Activated CD4-positive, alpha-beta memory T cell treated with anti-CD3 and anti-CD28 coated beads for 36 hours (primary cell): ENCODE data around the gene CEP41. TPM values are rescaled to one million over a fixed set of nuclear protein-coding genes. Genes with fewer than 3 reads are reported as not detected.

Experiments used
- CTCF ChIA-PET: fragments of 350-600 bp; sonication (Branson Sonifier 250); formaldehyde crosslinking; loops from one replicate; lab custom pipeline; 2021; ENCODE audit warnings: antibody characterized with exemption, inconsistent platforms; lab: Charles Lee
- POLR2A ChIA-PET: fragments of 350-600 bp; sonication (Branson Sonifier 250); formaldehyde crosslinking; loops from one replicate; lab custom pipeline; 2021; ENCODE audit warnings: antibody characterized with exemption; lab: Charles Lee
- DNase-seq: peaks from one replicate; pipeline ENCODE4 v3.0.0-alpha.2; 2020
- H3K27ac Mint-ChIP-seq: one replicate; pipeline ENCODE4 v1.8.0; 2021; ENCODE audit warnings: mixed read lengths
- H3K27me3 Mint-ChIP-seq: one replicate; pipeline ENCODE4 v1.8.0; 2021; ENCODE audit warnings: mixed read lengths
- H3K36me3 Mint-ChIP-seq: one replicate; pipeline ENCODE4 v1.8.0; 2021; ENCODE audit warnings: mixed read lengths
- H3K4me1 Mint-ChIP-seq: one replicate; pipeline ENCODE4 v1.8.0; 2021; ENCODE audit warnings: low read depth, mixed read lengths
- H3K4me3 Mint-ChIP-seq: one replicate; pipeline ENCODE4 v1.8.0; 2021; ENCODE audit warnings: mild to moderate bottlenecking, mixed read lengths
- H3K9me3 Mint-ChIP-seq: one replicate; pipeline ENCODE4 v1.8.0; 2021; ENCODE audit warnings: mixed read lengths
- intact Hi-C: fragments of 100-400 bp; cut with micrococcal nuclease; formaldehyde crosslinking; loops from one replicate; pipeline ENCODE4 v1.15.1; 2023
- total RNA-seq, 2 experiments: library from RNA; stranded (reverse); gene quantifications; one replicate each; pipeline ENCODE4 v1.2.3, GENCODE V29; 2021

CEP41 gene
- total RNA-seq, 2 experiments from 2014 or later: 14.0 to 16.4 TPM

GRCh38 chr7:130372402-130373165 is 68.2 kb downstream of the CEP41 start:
- Mint-ChIP-seq H3K4me3 (no peak overlapping the region), H3K36me3 (peaks cover 4% of the 10 kb centered on the region), H3K27ac (no peak overlapping the region), H3K27me3 (no peaks in the 10 kb centered on the region), H3K9me3 (peaks cover 15% of the 10 kb centered on the region), H3K4me1 (peaks cover 3% of the 10 kb centered on the region)
- ChIA-PET POLR2A (no interaction called here), CTCF (interaction anchor here (0.7 kb wide), 1 partner anchor 627 kb away, joined by 3 read pairs; no protein-coding TSS in a partner anchor)
- DNase-seq: no peak
- intact Hi-C loops: no loop called here

- Mint-ChIP-seq H3K4me1 (peaks cover 9% of the 10 kb centered on the region), H3K4me3 (no peak overlapping the region), H3K27me3 (no peaks in the 10 kb centered on the region), H3K36me3 (no peaks in the 10 kb centered on the region), H3K9me3 (peaks cover 4% of the 10 kb centered on the region), H3K27ac (no peak overlapping the region)
- ChIA-PET POLR2A (interaction anchor here (0.8 kb wide), 1 partner anchor 48 kb away, joined by 3 read pairs; no protein-coding TSS in a partner anchor), CTCF (interaction anchor here (0.9 kb wide), 1 partner anchor 12 kb away, joined by 3 read pairs; no protein-coding TSS in a partner anchor)
- intact Hi-C loops: no loop called here
- no peak for DNase-seq
These were observed 69.8 kb downstream of the CEP41 start for GRCh38 chr7:130371046-130371445.

GRCh38 chr7:130369831-130370550 is 70.8 kb downstream of the CEP41 start:
- Mint-ChIP-seq H3K4me3 (no peak overlapping the region), H3K4me1 (peaks cover 13% of the 10 kb centered on the region), H3K9me3 (no peaks in the 10 kb centered on the region), H3K27ac (no peak overlapping the region), H3K27me3 (no peaks in the 10 kb centered on the region), H3K36me3 (no peaks in the 10 kb centered on the region)
- CTCF ChIA-PET: no interaction called here
- intact Hi-C loops: no loop called here
- no peak for DNase-seq
- POLR2A ChIA-PET: no interaction called here

- H3K4me3 Mint-ChIP-seq: no peak overlapping the region
- no peaks in the 10 kb centered on the region for H3K9me3 Mint-ChIP-seq
- peaks cover 13% of the 10 kb centered on the region for H3K4me1 Mint-ChIP-seq
- intact Hi-C loops: no loop called here
- no peak overlapping the region for H3K27ac Mint-ChIP-seq
- no peaks in the 10 kb centered on the region for H3K27me3 Mint-ChIP-seq
- POLR2A ChIA-PET: no interaction called here
- DNase-seq: no peak
- H3K36me3 Mint-ChIP-seq: no peaks in the 10 kb centered on the region
- CTCF ChIA-PET: no interaction called here
These were observed 71.6 kb downstream of the CEP41 start for GRCh38 chr7:130369110-130369711.

- no peaks in the 10 kb centered on the region for H3K36me3 Mint-ChIP-seq
- POLR2A ChIA-PET: no interaction called here
- no peaks in the 10 kb centered on the region for H3K27me3 Mint-ChIP-seq
- H3K9me3 Mint-ChIP-seq: no peaks in the 10 kb centered on the region
- intact Hi-C loops: no loop called here
- no peak overlapping the region for H3K4me3 Mint-ChIP-seq
- H3K4me1 Mint-ChIP-seq: peaks cover 23% of the 10 kb centered on the region
- DNase-seq: no peak
- H3K27ac Mint-ChIP-seq: no peak overlapping the region
- CTCF ChIA-PET: no interaction called here
These were observed 72.7 kb downstream of the CEP41 start for GRCh38 chr7:130367836-130368746.

- Mint-ChIP-seq H3K27me3 (no peaks in the 10 kb centered on the region), H3K4me1 (peaks cover 25% of the 10 kb centered on the region), H3K36me3 (no peaks in the 10 kb centered on the region), H3K4me3 (no peak overlapping the region), H3K27ac (no peak overlapping the region), H3K9me3 (no peaks in the 10 kb centered on the region)
- ChIA-PET CTCF (no interaction called here), POLR2A (no interaction called here)
- no peak for DNase-seq
- intact Hi-C loops: no loop called here
These were observed 73.6 kb downstream of the CEP41 start for GRCh38 chr7:130367088-130367755.

- no peak for DNase-seq
- peaks cover 2% of the 10 kb centered on the region for H3K27me3 Mint-ChIP-seq
- ChIA-PET CTCF (no interaction called here), POLR2A (no interaction called here)
- no peak overlapping the region for H3K4me3 Mint-ChIP-seq
- H3K9me3 Mint-ChIP-seq: no peaks in the 10 kb centered on the region
- no peaks in the 10 kb centered on the region for H3K36me3 Mint-ChIP-seq
- peaks cover 25% of the 10 kb centered on the region for H3K4me1 Mint-ChIP-seq
- intact Hi-C loops: no loop called here
- H3K27ac Mint-ChIP-seq: no peak overlapping the region
These were observed 74.3 kb downstream of the CEP41 start for GRCh38 chr7:130366564-130366963.

- H3K9me3 Mint-ChIP-seq: no peaks in the 10 kb centered on the region
- ChIA-PET CTCF (interaction anchor here (1.3 kb wide), 1 partner anchor 88 kb away, joined by 3 read pairs; no protein-coding TSS in a partner anchor), POLR2A (no interaction called here)
- intact Hi-C loops: no loop called here
- H3K4me3 Mint-ChIP-seq: no peak overlapping the region
- H3K4me1 Mint-ChIP-seq: peaks cover 25% of the 10 kb centered on the region
- peak; percentile 34 for DNase-seq
- H3K36me3 Mint-ChIP-seq: no peaks in the 10 kb centered on the region
- peaks cover 2% of the 10 kb centered on the region for H3K27me3 Mint-ChIP-seq
- peak overlapping the region; percentile 23 for H3K27ac Mint-ChIP-seq
These were observed 75.0 kb downstream of the CEP41 start for GRCh38 chr7:130365511-130366441.

GRCh38 chr7:130365088-130365487 is 75.7 kb downstream of the CEP41 start:
- ChIA-PET POLR2A (no interaction called here), CTCF (interaction anchor here (1.3 kb wide), 1 partner anchor 88 kb away, joined by 3 read pairs; no protein-coding TSS in a partner anchor)
- Mint-ChIP-seq H3K4me3 (no peak overlapping the region), H3K27me3 (peaks cover 2% of the 10 kb centered on the region), H3K4me1 (peaks cover 25% of the 10 kb centered on the region), H3K36me3 (no peaks in the 10 kb centered on the region), H3K27ac (no peak overlapping the region), H3K9me3 (peaks cover 6% of the 10 kb centered on the region)
- intact Hi-C loops: no loop called here
- no peak for DNase-seq

GRCh38 chr7:130364451-130364850 is 76.4 kb downstream of the CEP41 start:
- Mint-ChIP-seq H3K27me3 (peaks cover 2% of the 10 kb centered on the region), H3K4me3 (no peak overlapping the region), H3K27ac (no peak overlapping the region), H3K9me3 (peaks cover 10% of the 10 kb centered on the region), H3K4me1 (peaks cover 24% of the 10 kb centered on the region), H3K36me3 (peaks cover 4% of the 10 kb centered on the region)
- POLR2A ChIA-PET: interaction anchor here (0.6 kb wide), 1 partner anchor 784 kb away, joined by 3 read pairs; no protein-coding TSS in a partner anchor
- intact Hi-C loops: no loop called here
- CTCF ChIA-PET: no interaction called here
- no peak for DNase-seq
